ENCODE measurements around the gene TNIP2.
A peak's percentile ranks its signal among the peaks of the same experiment; 100 is the strongest.

TNIP2 gene

GRCh38 chr4:2714918-2715317, 41.2 kb downstream of the TNIP2 start:
- DNase-seq, result no peak

GRCh38 chr4:2714061-2714770, 41.9 kb downstream of the TNIP2 start:
- no peak for DNase-seq

GRCh38 chr4:2713337-2713736, 42.8 kb downstream of the TNIP2 start:
- no peak for DNase-seq

GRCh38 chr4:2712261-2712842, 43.8 kb downstream of the TNIP2 start:
- DNase-seq, result peak; percentile 16

- no peak for DNase-seq
Measured at GRCh38 chr4:2702770-2703169, 53.4 kb downstream of the TNIP2 start.

GRCh38 chr4:2702361-2702760, 53.8 kb downstream of the TNIP2 start:
- no peak for DNase-seq

- DNase-seq, result no peak
Measured at GRCh38 chr4:2700031-2700430, 56.1 kb downstream of the TNIP2 start.

- DNase-seq, result no peak
Measured at GRCh38 chr4:2699534-2699933, 56.6 kb downstream of the TNIP2 start.

- DNase-seq, result no peak
Measured at GRCh38 chr4:2698951-2699505, 57.1 kb downstream of the TNIP2 start.

- DNase-seq, result no peak
Measured at GRCh38 chr4:2698504-2698903, 57.6 kb downstream of the TNIP2 start.

- no peak for DNase-seq
Measured at GRCh38 chr4:2697995-2698414, 58.1 kb downstream of the TNIP2 start.

- DNase-seq, result no peak
Measured at GRCh38 chr4:2696423-2696822, 59.7 kb downstream of the TNIP2 start.

- no peak for DNase-seq
Measured at GRCh38 chr4:2695346-2696060, 60.6 kb downstream of the TNIP2 start.

GRCh38 chr4:2694691-2695090, 61.4 kb downstream of the TNIP2 start:
- DNase-seq, result no peak

- DNase-seq, result no peak
Measured at GRCh38 chr4:2691952-2692435, 64.1 kb downstream of the TNIP2 start.
